Esophagus muscularis mucosa (tissue), 4 donors: ENCODE data around the gene ZNF670. TPM values are rescaled to one million over a fixed set of nuclear protein-coding genes. Genes with fewer than 3 reads are reported as not detected.

Source experiments
- DNase-seq: peaks from one replicate; pipeline ENCODE4 v3.0.0-alpha.2; 2017; ENCODE audit errors: extremely low spot score
- H3K27ac ChIP-seq, 4 donors: fragments of 200-600 bp; sonication (generic); replicated peaks in 1 of 4; 1 replicate in 3 of 4; 2 replicates in 1 of 4; pipeline ENCODE4 v1.5.1; 2016 to 2019; ENCODE audit warnings: mild to moderate bottlenecking in 1 of 4
- H3K27me3 ChIP-seq, 4 donors: fragments of 200-600 bp; sonication (generic); one replicate each; pipeline versions ENCODE4 v1.5.1 to v1.6.0; 2016 to 2019
- H3K36me3 ChIP-seq, 4 donors: fragments of 200-600 bp; sonication (generic); one replicate each; pipeline ENCODE4 v1.5.1; 2016 to 2019
- H3K4me1 ChIP-seq, 4 donors: fragments of 200-600 bp; sonication (generic); one replicate each; pipeline ENCODE4 v1.5.1; 2016 to 2019
- H3K4me3 ChIP-seq, 4 donors: fragments of 200-600 bp; sonication (generic); 1 replicate in 2 of 4; 2 replicates in 2 of 4; pipeline ENCODE4 v1.5.1; 2016 to 2019; ENCODE audit warnings: mild to moderate bottlenecking in 4 of 4, moderate library complexity in 1 of 4
- H3K9me3 ChIP-seq, 4 donors: fragments of 200-600 bp; sonication (generic); 1 replicate in 3 of 4; 2 replicates in 1 of 4; pipeline ENCODE4 v1.5.1; 2016 to 2019
- EP300 ChIP-seq: sonication (generic); formaldehyde crosslinking; IDR thresholded peaks from one replicate; pipeline ENCODE4 v1.6.1; 2017; ENCODE audit warnings: antibody characterized with exemption
- POLR2A ChIP-seq: fragments of 450-650 bp; IDR thresholded peaks from one replicate; pipeline ENCODE4 v1.6.1; 2017; ENCODE audit warnings: antibody characterized with exemption, moderate library complexity, mild to moderate bottlenecking, low read depth
- POLR2AphosphoS5 ChIP-seq, 2 donors: sonication (generic); formaldehyde crosslinking; IDR thresholded peaks; one replicate each; pipeline ENCODE4 v1.6.1; 2017; ENCODE audit warnings: antibody characterized with exemption in 2 of 2
- WGBS: methylation state at CpG from one replicate; pipeline ENCODE4 v1.1.5; 2018; 5-methylcytosine and 5-hydroxymethylcytosine counted together
- intact Hi-C: fragments of 100-400 bp; cut with DNase I; formaldehyde crosslinking; loops from one replicate; pipeline ENCODE4 v1.15.1; 2023
- total RNA-seq, 4 donors: library from RNA; depleted of rRNA; stranded (reverse); fragments of >200 nt; gene quantifications; one replicate each; pipeline versions ENCODE4 v1.1.0 to v1.2.1, GENCODE V29; 2016
- TF ChIP-seq, protein P1 (sequence below), 3 experiments: fragments of 200-600 bp in 2 of 3; fragments of 450-650 bp in 1 of 3; sonication (generic) in 2 of 3; IDR thresholded peaks; one replicate each; pipeline ENCODE4 v1.5.1; 2017 to 2019; ENCODE audit warnings: antibody characterized with exemption in 3 of 3, mild to moderate bottlenecking in 2 of 3, moderate library complexity in 1 of 3

Gene ZNF670
- total RNA-seq, 4 donors from 2014 or later: 2.1 to 4.0 (median 2.3) TPM

GRCh38 chr1:247087256-247087655 is 8.6 kb upstream of the ZNF670 start:
- Histone ChIP-seq H3K9me3 (no peaks in the 10 kb centered on the region), H3K4me3 (no peak overlapping the region), H3K27me3 (peaks cover 0 to 9% (median 0%) of the 10 kb centered on the region in 4 donors), H3K27ac (no peak overlapping the region), H3K4me1 (no peaks in the 10 kb centered on the region), H3K36me3 (no peaks in the 10 kb centered on the region)
- TF ChIP-seq, protein P1, sequence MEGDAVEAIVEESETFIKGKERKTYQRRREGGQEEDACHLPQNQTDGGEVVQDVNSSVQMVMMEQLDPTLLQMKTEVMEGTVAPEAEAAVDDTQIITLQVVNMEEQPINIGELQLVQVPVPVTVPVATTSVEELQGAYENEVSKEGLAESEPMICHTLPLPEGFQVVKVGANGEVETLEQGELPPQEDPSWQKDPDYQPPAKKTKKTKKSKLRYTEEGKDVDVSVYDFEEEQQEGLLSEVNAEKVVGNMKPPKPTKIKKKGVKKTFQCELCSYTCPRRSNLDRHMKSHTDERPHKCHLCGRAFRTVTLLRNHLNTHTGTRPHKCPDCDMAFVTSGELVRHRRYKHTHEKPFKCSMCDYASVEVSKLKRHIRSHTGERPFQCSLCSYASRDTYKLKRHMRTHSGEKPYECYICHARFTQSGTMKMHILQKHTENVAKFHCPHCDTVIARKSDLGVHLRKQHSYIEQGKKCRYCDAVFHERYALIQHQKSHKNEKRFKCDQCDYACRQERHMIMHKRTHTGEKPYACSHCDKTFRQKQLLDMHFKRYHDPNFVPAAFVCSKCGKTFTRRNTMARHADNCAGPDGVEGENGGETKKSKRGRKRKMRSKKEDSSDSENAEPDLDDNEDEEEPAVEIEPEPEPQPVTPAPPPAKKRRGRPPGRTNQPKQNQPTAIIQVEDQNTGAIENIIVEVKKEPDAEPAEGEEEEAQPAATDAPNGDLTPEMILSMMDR (IDR thresholded peaks at IDR 0.05): no peak
- TF ChIP-seq EP300 (no peak), POLR2AphosphoS5 (IDR thresholded peaks at IDR 0.05) (no peak), POLR2A (no peak)
- DNase-seq: no peak
- 83% methylated on average over 1 of the region's 1 CpG for WGBS
- intact Hi-C loops: no loop called here

DNA sequence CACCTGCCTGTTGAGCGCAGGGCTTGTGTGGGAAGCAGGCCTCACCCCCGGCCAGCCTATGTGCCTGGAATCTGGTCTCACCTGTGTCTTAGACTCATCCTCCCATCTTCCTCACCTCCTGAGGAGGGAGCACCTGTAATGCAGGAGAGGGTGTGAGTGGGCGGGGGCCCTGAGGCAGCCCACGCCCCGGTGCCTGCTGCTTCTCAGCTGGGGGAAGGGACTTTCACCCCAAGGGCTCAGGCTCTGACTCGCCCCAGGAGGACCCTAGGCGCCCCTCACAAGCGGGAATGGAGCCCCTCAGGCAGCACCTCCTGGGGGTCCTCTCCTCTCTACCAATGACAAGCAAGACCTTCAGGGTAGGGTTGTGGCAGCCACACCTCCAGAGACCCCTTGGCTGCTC is 6.7 kb upstream of the ZNF670 start:
- TF ChIP-seq POLR2A (no peak), EP300 (no peak), POLR2AphosphoS5 (IDR thresholded peaks at IDR 0.05) (no peak)
- TF ChIP-seq, protein P1 (IDR thresholded peaks at IDR 0.05): no peak

GRCh38 chr1:247084771-247085170 is 6.2 kb upstream of the ZNF670 start:
- TF ChIP-seq, protein P1 (IDR thresholded peaks at IDR 0.05): no peak
- no peak for TF ChIP-seq POLR2AphosphoS5 (IDR thresholded peaks at IDR 0.05)
- TF ChIP-seq EP300: no peak
- TF ChIP-seq POLR2A: no peak
- Histone ChIP-seq H3K27ac (no peak overlapping the region), H3K27me3 (peaks cover 0 to 9% (median 0%) of the 10 kb centered on the region in 4 donors), H3K9me3 (no peaks in the 10 kb centered on the region), H3K4me1 (no peaks in the 10 kb centered on the region), H3K4me3 (no peak overlapping the region), H3K36me3 (no peaks in the 10 kb centered on the region)
- WGBS: 95% methylated on average over 8 of the region's 8 CpGs
- no peak for DNase-seq
- intact Hi-C loops: no loop called here

More for the DNA sequence above, 6.7 kb upstream of the ZNF670 start:
- Histone ChIP-seq H3K4me1 (no peaks in the 10 kb centered on the region), H3K4me3 (no peak overlapping the region), H3K27me3 (peaks cover 0 to 9% (median 0%) of the 10 kb centered on the region in 4 donors), H3K36me3 (no peaks in the 10 kb centered on the region), H3K9me3 (no peaks in the 10 kb centered on the region), H3K27ac (no peak overlapping the region)
- no peak for DNase-seq
- intact Hi-C loops: no loop called here
- whole genome bisulfite sequencing: 93% methylated on average over 8 of the region's 8 CpGs

- Histone ChIP-seq H3K36me3 (no peaks in the 10 kb centered on the region), H3K27me3 (no peaks in the 10 kb centered on the region), H3K4me1 (peaks cover 14 to 28% (median 22%) of the 10 kb centered on the region in 4 donors), H3K27ac (peak overlapping the region; percentile 78 to 83 (median 82)), H3K4me3 (peak overlapping the region; percentile 74 to 92 (median 78)), H3K9me3 (no peaks in the 10 kb centered on the region)
- TF ChIP-seq POLR2A (no peak), EP300 (no peak), POLR2AphosphoS5 (IDR thresholded peaks at IDR 0.05) (no peak)
- TF ChIP-seq, protein P1 (IDR thresholded peaks at IDR 0.05): no peak
- WGBS: 56% methylated on average over 23 of the region's 23 CpGs
- intact Hi-C loops: loop anchor here (2.0 to 5.0 kb wide), 2 partner anchors 33 to 149 kb away; partner anchors contain the start of gene AHCTF1
- DNase-seq: no peak
Observed at GRCh38 chr1:247079141-247079874, 697 bp upstream of the ZNF670 start.
